SK-N-SH (cell line): ENCODE measurements around the gene NUDCD3.

Source experiments
- EP300 ChIP-seq, 2 experiments: IDR thresholded peaks; 2 replicates each; pipeline versions ENCODE4 v1.4.0 to v1.6.1; 2012; ENCODE audit warnings: borderline replicate concordance in 1 of 2, low read depth in 1 of 2, low read length in 1 of 2
- FOSL2 ChIP-seq: IDR thresholded peaks from 2 replicates; pipeline ENCODE4 v1.4.0; 2012; ENCODE audit warnings: low read depth, mild to moderate bottlenecking, moderate library complexity, borderline replicate concordance
- GABPA ChIP-seq: IDR thresholded peaks from 2 replicates; pipeline ENCODE4 v1.4.0; 2012; ENCODE audit warnings: low read depth, mild to moderate bottlenecking
- JUND ChIP-seq: IDR thresholded peaks from 2 replicates; pipeline ENCODE4 v1.4.0; 2012
- MXI1 ChIP-seq: IDR thresholded peaks from 2 replicates; pipeline ENCODE4 v1.6.1; 2012; ENCODE audit warnings: mild to moderate bottlenecking, low read depth, low read length, improper control_type of control experiment
- POLR2AphosphoS5 ChIP-seq: IDR thresholded peaks from 2 replicates; pipeline ENCODE4 v1.6.1; 2012; ENCODE audit warnings: low read depth, low read length
- RFX5 ChIP-seq: IDR thresholded peaks from 2 replicates; pipeline ENCODE4 v1.6.1; 2012; ENCODE audit warnings: mild to moderate bottlenecking, improper control_type of control experiment, low read length
- RXRA ChIP-seq: IDR thresholded peaks from 2 replicates; pipeline ENCODE4 v1.4.0; 2012; ENCODE audit warnings: low read depth, mild to moderate bottlenecking, borderline replicate concordance
- SIN3A ChIP-seq: IDR thresholded peaks from 2 replicates; pipeline ENCODE4 v1.6.1; 2012; ENCODE audit warnings: low read depth, mild to moderate bottlenecking, low read length, moderate library complexity, borderline replicate concordance
- SMC3 ChIP-seq: IDR thresholded peaks from 2 replicates; pipeline ENCODE4 v1.6.1; 2012; ENCODE audit warnings: low read depth, low read length, improper control_type of control experiment
- TF ChIP-seq, protein P1 (sequence below): fragments of 200-600 bp; sonication (generic); IDR thresholded peaks from 2 replicates; pipeline ENCODE4 v1.6.1; 2017; ENCODE audit warnings: antibody characterized with exemption, mild to moderate bottlenecking, moderate library complexity
- TF ChIP-seq, protein P2 (sequence below): IDR thresholded peaks from 2 replicates; pipeline ENCODE4 v1.4.0; 2012; ENCODE audit warnings: low read depth, borderline replicate concordance

DNA sequence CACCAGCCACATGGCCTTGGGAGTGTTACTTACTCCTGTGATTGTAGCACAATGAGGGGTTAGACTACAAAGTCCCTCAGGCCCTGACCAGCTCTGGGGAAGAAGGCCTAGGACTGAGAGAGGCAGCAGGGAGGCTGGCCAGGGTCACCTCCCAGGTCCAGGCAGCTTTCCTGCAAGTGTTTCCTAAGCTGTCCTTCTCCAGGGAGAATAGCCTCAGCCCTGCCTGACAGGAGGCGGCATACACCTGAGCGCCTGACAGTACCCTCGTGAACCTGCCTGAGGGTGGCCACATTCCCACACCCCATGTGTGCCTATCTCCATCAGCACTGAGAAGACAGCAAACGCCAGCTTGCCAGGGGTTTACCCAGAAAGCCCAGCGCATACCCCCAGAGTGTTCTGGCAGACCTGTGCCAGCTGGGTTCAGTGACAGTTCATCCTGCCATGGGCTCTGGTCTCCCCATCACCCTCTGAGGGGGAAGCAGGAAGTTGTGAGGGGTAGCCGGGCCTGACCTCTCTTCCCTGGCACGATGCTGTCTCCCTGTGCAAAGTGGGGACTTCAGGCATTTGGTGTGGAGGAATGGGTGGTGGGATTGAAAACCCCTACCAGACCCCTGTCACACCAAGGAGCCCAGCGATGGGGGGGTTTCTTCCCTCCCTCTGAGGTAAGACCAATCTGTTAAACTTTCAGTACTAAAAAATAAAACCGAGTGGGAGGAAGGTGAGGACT, 108.8 kb downstream of the NUDCD3 start:
- TF ChIP-seq RXRA, result no peak
- TF ChIP-seq, protein P1, sequence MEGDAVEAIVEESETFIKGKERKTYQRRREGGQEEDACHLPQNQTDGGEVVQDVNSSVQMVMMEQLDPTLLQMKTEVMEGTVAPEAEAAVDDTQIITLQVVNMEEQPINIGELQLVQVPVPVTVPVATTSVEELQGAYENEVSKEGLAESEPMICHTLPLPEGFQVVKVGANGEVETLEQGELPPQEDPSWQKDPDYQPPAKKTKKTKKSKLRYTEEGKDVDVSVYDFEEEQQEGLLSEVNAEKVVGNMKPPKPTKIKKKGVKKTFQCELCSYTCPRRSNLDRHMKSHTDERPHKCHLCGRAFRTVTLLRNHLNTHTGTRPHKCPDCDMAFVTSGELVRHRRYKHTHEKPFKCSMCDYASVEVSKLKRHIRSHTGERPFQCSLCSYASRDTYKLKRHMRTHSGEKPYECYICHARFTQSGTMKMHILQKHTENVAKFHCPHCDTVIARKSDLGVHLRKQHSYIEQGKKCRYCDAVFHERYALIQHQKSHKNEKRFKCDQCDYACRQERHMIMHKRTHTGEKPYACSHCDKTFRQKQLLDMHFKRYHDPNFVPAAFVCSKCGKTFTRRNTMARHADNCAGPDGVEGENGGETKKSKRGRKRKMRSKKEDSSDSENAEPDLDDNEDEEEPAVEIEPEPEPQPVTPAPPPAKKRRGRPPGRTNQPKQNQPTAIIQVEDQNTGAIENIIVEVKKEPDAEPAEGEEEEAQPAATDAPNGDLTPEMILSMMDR, result no peak
- TF ChIP-seq POLR2AphosphoS5, result no peak
- TF ChIP-seq SMC3, result no peak
- no peak for TF ChIP-seq SIN3A
- TF ChIP-seq JUND, result no peak
- TF ChIP-seq RFX5, result no peak
- TF ChIP-seq, protein P2, sequence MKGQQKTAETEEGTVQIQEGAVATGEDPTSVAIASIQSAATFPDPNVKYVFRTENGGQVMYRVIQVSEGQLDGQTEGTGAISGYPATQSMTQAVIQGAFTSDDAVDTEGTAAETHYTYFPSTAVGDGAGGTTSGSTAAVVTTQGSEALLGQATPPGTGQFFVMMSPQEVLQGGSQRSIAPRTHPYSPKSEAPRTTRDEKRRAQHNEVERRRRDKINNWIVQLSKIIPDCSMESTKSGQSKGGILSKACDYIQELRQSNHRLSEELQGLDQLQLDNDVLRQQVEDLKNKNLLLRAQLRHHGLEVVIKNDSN, result no peak
- TF ChIP-seq GABPA, result no peak
- TF ChIP-seq FOSL2, result no peak
- TF ChIP-seq EP300 (IDR thresholded peaks at IDR 0.05; ENCODE audit: borderline replicate concordance in 1 of 2, low read depth in 1 of 2, low read length in 1 of 2), result no peak
- no peak for TF ChIP-seq MXI1
